ENCODE results near the gene ACP4.

The ACP4 gene

DNA sequence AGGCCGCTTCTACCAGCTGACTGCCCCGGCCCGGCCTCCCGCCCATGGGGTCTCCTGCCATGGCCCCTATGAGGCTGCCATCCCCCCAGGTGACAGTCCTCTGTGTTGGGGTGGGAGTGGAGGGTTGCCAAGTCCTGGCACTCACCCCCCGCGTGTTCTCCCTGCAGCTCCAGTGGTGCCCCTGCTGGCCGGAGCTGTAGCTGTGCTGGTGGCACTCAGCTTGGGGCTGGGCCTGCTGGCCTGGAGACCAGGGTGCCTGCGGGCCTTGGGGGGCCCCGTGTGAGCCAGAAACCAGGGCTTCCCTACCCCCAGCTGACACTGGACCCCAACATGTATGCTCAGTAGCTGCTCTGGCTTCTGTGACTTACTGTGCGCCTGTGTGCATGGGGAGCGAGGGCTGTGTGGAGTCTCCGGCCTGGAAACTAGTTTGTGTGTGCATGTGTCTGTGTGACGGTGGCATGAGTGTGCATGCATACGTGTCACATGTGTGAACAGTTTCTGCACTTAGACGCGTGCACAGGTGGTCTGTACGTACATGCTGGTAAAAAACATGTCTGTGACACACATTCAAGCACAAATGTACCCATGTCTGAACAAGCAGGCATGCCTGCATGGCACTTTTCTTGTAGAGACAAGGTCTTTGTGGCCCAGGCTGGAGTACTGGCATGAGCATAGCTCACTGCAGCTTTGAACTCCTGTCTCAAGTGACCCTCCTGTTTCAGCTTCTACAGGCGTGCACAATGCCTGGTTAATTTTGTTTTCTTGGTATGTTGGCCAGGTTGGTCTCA is 4.9 kb downstream of the ACP4 start:
- POLR2A ChIA-PET = interaction anchor here (1.0 kb wide), 1 partner anchor 9 kb away, joined by 3 read pairs; no protein-coding TSS in a partner anchor
- CTCF ChIA-PET = interaction anchor here (1.4 to 1.8 kb wide), 2 partner anchors 16 to 71 kb away, joined by 5 read pairs; no protein-coding TSS in a partner anchor
- peak in 1 of 3 donors; percentile 31 for DNase-seq
- Histone ChIP-seq H3K4me3 (ENCODE audit: control insufficient read depth in 1 of 7, extremely low read depth in 1 of 7, insufficient read depth in 4 of 7, low read depth in 2 of 7, low read length in 6 of 7) (no peak overlapping the region), H3K4me1 (ENCODE audit: control extremely low read depth in 1 of 4, control insufficient read depth in 4 of 4, insufficient read depth in 4 of 4, low read length in 3 of 4) (peaks cover 0 to 10% (median 2%) of the 10 kb centered on the region in 4 experiments), H3K27ac (ENCODE audit: insufficient read depth in 1 of 2, low read depth in 1 of 2, low read length in 2 of 2, poor library complexity in 1 of 2, severe bottlenecking in 2 of 2) (no peak overlapping the region), H3K27me3 (replicated peaks in 2 of 5; ENCODE audit: control insufficient read depth in 4 of 5, insufficient read depth in 5 of 5, low read length in 4 of 5) (no peaks in the 10 kb centered on the region), H3K9me3 (ENCODE audit: control extremely low read depth in 1 of 5, control insufficient read depth in 4 of 5, insufficient read depth in 2 of 5, low read depth in 1 of 5, low read length in 4 of 5) (no peaks in the 10 kb centered on the region), H3K36me3 (ENCODE audit: control insufficient read depth in 4 of 4, insufficient read depth in 4 of 4, low read length in 3 of 4) (peaks cover 4 to 44% (median 33%) of the 10 kb centered on the region in 4 experiments)
- 89% methylated on average over 12 of the region's 18 CpGs for WGBS (ENCODE audit: insufficient coverage)

- no peak for DNase-seq
These were observed 5.5 kb downstream of the ACP4 start for GRCh38 chr19:50795664-50796073.

DNA sequence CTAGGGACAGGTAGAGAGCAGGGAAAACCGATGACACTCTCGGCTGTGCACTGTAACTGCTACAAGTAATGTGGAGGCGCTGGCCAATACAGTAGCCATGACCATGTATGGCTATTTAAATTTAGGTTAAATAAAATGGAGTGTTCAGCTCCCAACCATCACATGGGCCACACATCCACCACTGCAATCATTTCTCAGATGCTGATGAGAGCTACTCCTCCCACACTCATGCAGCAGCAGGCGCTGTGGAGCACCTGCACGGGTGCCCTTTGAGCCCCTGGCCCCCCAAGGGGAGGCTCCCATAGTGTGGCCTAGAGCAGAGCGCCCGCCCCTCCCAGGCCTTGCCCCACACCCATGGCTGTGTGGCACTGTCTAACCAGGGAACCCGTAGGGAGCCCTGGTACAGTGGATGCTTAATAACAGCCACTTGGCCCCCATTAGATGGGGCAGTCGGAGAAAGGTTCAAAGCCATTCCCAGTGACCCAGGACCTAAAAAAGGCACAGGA is 6.0 kb downstream of the ACP4 start:
- H3K27me3 ChIP-seq (replicated peaks in 2 of 5; ENCODE audit: control insufficient read depth in 4 of 5, insufficient read depth in 5 of 5, low read length in 4 of 5) = no peaks in the 10 kb centered on the region
- H3K4me1 ChIP-seq (ENCODE audit: control extremely low read depth in 1 of 4, control insufficient read depth in 4 of 4, insufficient read depth in 4 of 4, low read length in 3 of 4) = peaks cover 0 to 10% (median 2%) of the 10 kb centered on the region in 4 experiments
- DNase-seq = no peak
- 82% methylated on average over 6 of the region's 9 CpGs for WGBS (ENCODE audit: insufficient coverage)
- ChIA-PET POLR2A (no interaction called here), CTCF (interaction anchor here (1.5 kb wide), 1 partner anchor 76 kb away, joined by 3 read pairs; no protein-coding TSS in a partner anchor)
- H3K4me3 ChIP-seq (ENCODE audit: control insufficient read depth in 1 of 7, extremely low read depth in 1 of 7, insufficient read depth in 4 of 7, low read depth in 2 of 7, low read length in 6 of 7) = no peak overlapping the region
- H3K9me3 ChIP-seq (ENCODE audit: control extremely low read depth in 1 of 5, control insufficient read depth in 4 of 5, insufficient read depth in 2 of 5, low read depth in 1 of 5, low read length in 4 of 5) = no peaks in the 10 kb centered on the region
- H3K27ac ChIP-seq (ENCODE audit: insufficient read depth in 1 of 2, low read depth in 1 of 2, low read length in 2 of 2, poor library complexity in 1 of 2, severe bottlenecking in 2 of 2) = no peak overlapping the region
- H3K36me3 ChIP-seq (ENCODE audit: control insufficient read depth in 4 of 4, insufficient read depth in 4 of 4, low read length in 3 of 4) = peaks cover 9 to 53% (median 36%) of the 10 kb centered on the region in 4 experiments

More at GRCh38 chr19:50795664-50796073, 5.5 kb downstream of the ACP4 start:
- no peaks in the 10 kb centered on the region for H3K27me3 ChIP-seq (replicated peaks in 2 of 5; ENCODE audit: control insufficient read depth in 4 of 5, insufficient read depth in 5 of 5, low read length in 4 of 5)
- H3K4me1 ChIP-seq (ENCODE audit: control extremely low read depth in 1 of 4, control insufficient read depth in 4 of 4, insufficient read depth in 4 of 4, low read length in 3 of 4) = peaks cover 0 to 10% (median 2%) of the 10 kb centered on the region in 4 experiments
- POLR2A ChIA-PET = interaction anchor here (1.0 kb wide), 1 partner anchor 8 kb away, joined by 3 read pairs; no protein-coding TSS in a partner anchor
- 100% methylated on average over 4 of the region's 4 CpGs for WGBS (ENCODE audit: insufficient coverage)
- H3K9me3 ChIP-seq (ENCODE audit: control extremely low read depth in 1 of 5, control insufficient read depth in 4 of 5, insufficient read depth in 2 of 5, low read depth in 1 of 5, low read length in 4 of 5) = no peaks in the 10 kb centered on the region
- no peak overlapping the region for H3K4me3 ChIP-seq (ENCODE audit: control insufficient read depth in 1 of 7, extremely low read depth in 1 of 7, insufficient read depth in 4 of 7, low read depth in 2 of 7, low read length in 6 of 7)
- H3K27ac ChIP-seq (ENCODE audit: insufficient read depth in 1 of 2, low read depth in 1 of 2, low read length in 2 of 2, poor library complexity in 1 of 2, severe bottlenecking in 2 of 2) = no peak overlapping the region
- CTCF ChIA-PET = interaction anchor here (1.4 to 1.8 kb wide), 3 partner anchors 16 to 75 kb away, joined by 3 to 5 read pairs (median 5); no protein-coding TSS in a partner anchor
- peaks cover 6 to 48% (median 34%) of the 10 kb centered on the region in 4 experiments for H3K36me3 ChIP-seq (ENCODE audit: control insufficient read depth in 4 of 4, insufficient read depth in 4 of 4, low read length in 3 of 4)

GRCh38 chr19:50796634-50797428 is 6.6 kb downstream of the ACP4 start:
- peaks cover 0 to 10% (median 2%) of the 10 kb centered on the region in 4 experiments for H3K4me1 ChIP-seq (ENCODE audit: control extremely low read depth in 1 of 4, control insufficient read depth in 4 of 4, insufficient read depth in 4 of 4, low read length in 3 of 4)

DNA sequence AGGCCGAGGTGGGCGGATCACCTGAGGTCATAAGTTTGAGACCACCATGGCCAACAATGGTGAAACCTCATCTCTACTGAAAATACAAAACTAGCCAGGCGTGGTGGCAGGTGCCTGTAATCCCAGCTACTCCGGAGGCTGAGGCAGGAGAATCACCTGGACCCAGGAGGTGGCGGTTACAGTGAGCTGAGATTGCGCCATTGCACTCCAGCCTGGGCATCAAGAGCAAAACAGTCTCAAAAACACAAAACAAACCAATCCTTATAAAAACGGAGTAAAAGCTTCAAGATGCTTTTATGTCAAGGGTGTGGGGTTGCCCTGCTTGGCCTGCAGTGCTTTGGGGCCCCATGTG is 7.2 kb downstream of the ACP4 start:
- H3K9me3 ChIP-seq (ENCODE audit: control extremely low read depth in 1 of 5, control insufficient read depth in 4 of 5, insufficient read depth in 2 of 5, low read depth in 1 of 5, low read length in 4 of 5) = no peaks in the 10 kb centered on the region
- H3K4me1 ChIP-seq (ENCODE audit: control extremely low read depth in 1 of 4, control insufficient read depth in 4 of 4, insufficient read depth in 4 of 4, low read length in 3 of 4) = peaks cover 0 to 10% (median 4%) of the 10 kb centered on the region in 4 experiments
- POLR2A ChIA-PET = no interaction called here
- WGBS (ENCODE audit: insufficient coverage) = 97% methylated on average over 3 of the region's 7 CpGs
- no peak for DNase-seq
- H3K27me3 ChIP-seq (replicated peaks in 2 of 5; ENCODE audit: control insufficient read depth in 4 of 5, insufficient read depth in 5 of 5, low read length in 4 of 5) = no peaks in the 10 kb centered on the region
- no peak overlapping the region for H3K27ac ChIP-seq (ENCODE audit: insufficient read depth in 1 of 2, low read depth in 1 of 2, low read length in 2 of 2, poor library complexity in 1 of 2, severe bottlenecking in 2 of 2)
- no peak overlapping the region for H3K4me3 ChIP-seq (ENCODE audit: control insufficient read depth in 1 of 7, extremely low read depth in 1 of 7, insufficient read depth in 4 of 7, low read depth in 2 of 7, low read length in 6 of 7)
- CTCF ChIA-PET = interaction anchor here (0.8 kb wide), 1 partner anchor 10 kb away, joined by 3 read pairs; no protein-coding TSS in a partner anchor
- H3K36me3 ChIP-seq (ENCODE audit: control insufficient read depth in 4 of 4, insufficient read depth in 4 of 4, low read length in 3 of 4) = peaks cover 9 to 60% (median 42%) of the 10 kb centered on the region in 4 experiments

More at GRCh38 chr19:50796634-50797428, 6.6 kb downstream of the ACP4 start:
- no peaks in the 10 kb centered on the region for H3K9me3 ChIP-seq (ENCODE audit: control extremely low read depth in 1 of 5, control insufficient read depth in 4 of 5, insufficient read depth in 2 of 5, low read depth in 1 of 5, low read length in 4 of 5)
- H3K27me3 ChIP-seq (replicated peaks in 2 of 5; ENCODE audit: control insufficient read depth in 4 of 5, insufficient read depth in 5 of 5, low read length in 4 of 5) = no peaks in the 10 kb centered on the region
- 98% methylated on average over 8 of the region's 8 CpGs for WGBS (ENCODE audit: insufficient coverage)
- DNase-seq = no peak
- H3K4me3 ChIP-seq (ENCODE audit: control insufficient read depth in 1 of 7, extremely low read depth in 1 of 7, insufficient read depth in 4 of 7, low read depth in 2 of 7, low read length in 6 of 7) = no peak overlapping the region
- POLR2A ChIA-PET = no interaction called here
- H3K36me3 ChIP-seq (ENCODE audit: control insufficient read depth in 4 of 4, insufficient read depth in 4 of 4, low read length in 3 of 4) = peaks cover 9 to 55% (median 38%) of the 10 kb centered on the region in 4 experiments
- CTCF ChIA-PET = interaction anchor here (1.5 kb wide), 1 partner anchor 77 kb away, joined by 3 read pairs; no protein-coding TSS in a partner anchor
- no peak overlapping the region for H3K27ac ChIP-seq (ENCODE audit: insufficient read depth in 1 of 2, low read depth in 1 of 2, low read length in 2 of 2, poor library complexity in 1 of 2, severe bottlenecking in 2 of 2)

- CTCF ChIA-PET = interaction anchor here (0.6 to 0.8 kb wide), 2 partner anchors 9 to 10 kb away, joined by 3 read pairs; no protein-coding TSS in a partner anchor
- 87% methylated on average over 16 of the region's 18 CpGs for WGBS (ENCODE audit: insufficient coverage)
- Histone ChIP-seq H3K4me1 (ENCODE audit: control extremely low read depth in 1 of 4, control insufficient read depth in 4 of 4, insufficient read depth in 4 of 4, low read length in 3 of 4) (peaks cover 4 to 16% (median 10%) of the 10 kb centered on the region in 4 experiments), H3K27me3 (replicated peaks in 2 of 5; ENCODE audit: control insufficient read depth in 4 of 5, insufficient read depth in 5 of 5, low read length in 4 of 5) (no peaks in the 10 kb centered on the region), H3K36me3 (ENCODE audit: control insufficient read depth in 4 of 4, insufficient read depth in 4 of 4, low read length in 3 of 4) (peaks cover 9 to 60% (median 42%) of the 10 kb centered on the region in 4 experiments), H3K9me3 (ENCODE audit: control extremely low read depth in 1 of 5, control insufficient read depth in 4 of 5, insufficient read depth in 2 of 5, low read depth in 1 of 5, low read length in 4 of 5) (no peaks in the 10 kb centered on the region), H3K4me3 (ENCODE audit: control insufficient read depth in 1 of 7, extremely low read depth in 1 of 7, insufficient read depth in 4 of 7, low read depth in 2 of 7, low read length in 6 of 7) (no peak overlapping the region), H3K27ac (ENCODE audit: insufficient read depth in 1 of 2, low read depth in 1 of 2, low read length in 2 of 2, poor library complexity in 1 of 2, severe bottlenecking in 2 of 2) (no peak overlapping the region)
- no peak for DNase-seq
- POLR2A ChIA-PET = no interaction called here
These were observed 7.8 kb downstream of the ACP4 start for GRCh38 chr19:50797781-50798658.
